KMS-11 (cell line): ENCODE measurements around the gene STXBP6.

Experiments used
- H2AFZ ChIP-seq: fragments of 200-600 bp; sonication (generic); 2 replicates; pipeline ENCODE4 v1.6.1; 2016; ENCODE audit warnings: antibody characterized with exemption, mixed run types, low read depth
- H3K27ac ChIP-seq: fragments of 200-600 bp; sonication (generic); 2 replicates; pipeline ENCODE4 v1.6.1; 2016; ENCODE audit warnings: mild to moderate bottlenecking, mixed run types
- H3K27me3 ChIP-seq: fragments of 200-600 bp; sonication (generic); 2 replicates; pipeline ENCODE4 v1.6.1; 2017; ENCODE audit warnings: mild to moderate bottlenecking, low read depth, mixed run types, moderate library complexity; ENCODE audit not compliant: insufficient read depth
- H3K36me3 ChIP-seq: fragments of 200-600 bp; sonication (generic); 2 replicates; pipeline ENCODE4 v1.6.1; 2017; ENCODE audit warnings: mild to moderate bottlenecking, mixed run types; ENCODE audit not compliant: insufficient read depth
- H3K4me1 ChIP-seq: fragments of 200-600 bp; sonication (generic); 2 replicates; pipeline ENCODE4 v1.6.1; 2016; ENCODE audit warnings: mild to moderate bottlenecking, low read depth, mixed run types; ENCODE audit not compliant: poor library complexity, severe bottlenecking
- H3K4me2 ChIP-seq: fragments of 200-600 bp; sonication (generic); 2 replicates; pipeline ENCODE4 v1.7.0; 2016; ENCODE audit warnings: mild to moderate bottlenecking, mixed run types
- H3K4me3 ChIP-seq: fragments of 200-600 bp; sonication (generic); IDR thresholded peaks from 2 replicates; pipeline ENCODE4 v1.6.1; 2017; ENCODE audit warnings: low read depth, low read length, mixed read lengths; ENCODE audit not compliant: insufficient read depth
- H3K79me2 ChIP-seq: fragments of 200-600 bp; sonication (generic); 2 replicates; pipeline ENCODE4 v1.6.1; 2016; ENCODE audit warnings: low read depth, mixed run types; ENCODE audit not compliant: insufficient read depth
- H3K9ac ChIP-seq: fragments of 200-600 bp; sonication (generic); 2 replicates; pipeline ENCODE4 v1.6.1; 2016; ENCODE audit warnings: mild to moderate bottlenecking, mixed run types
- H4K20me1 ChIP-seq: fragments of 200-600 bp; sonication (generic); 2 replicates; pipeline ENCODE4 v1.6.1; 2016; ENCODE audit warnings: mild to moderate bottlenecking, mixed run types; ENCODE audit not compliant: insufficient read depth
- TF ChIP-seq, protein P1 (sequence below): fragments of 200-600 bp; sonication (generic); conservative IDR thresholded peaks from 2 replicates; pipeline ENCODE4 v1.6.1; 2017; ENCODE audit warnings: low read depth, mild to moderate bottlenecking, antibody characterized with exemption, low read length, moderate library complexity, mixed read lengths

STXBP6 gene

DNA sequence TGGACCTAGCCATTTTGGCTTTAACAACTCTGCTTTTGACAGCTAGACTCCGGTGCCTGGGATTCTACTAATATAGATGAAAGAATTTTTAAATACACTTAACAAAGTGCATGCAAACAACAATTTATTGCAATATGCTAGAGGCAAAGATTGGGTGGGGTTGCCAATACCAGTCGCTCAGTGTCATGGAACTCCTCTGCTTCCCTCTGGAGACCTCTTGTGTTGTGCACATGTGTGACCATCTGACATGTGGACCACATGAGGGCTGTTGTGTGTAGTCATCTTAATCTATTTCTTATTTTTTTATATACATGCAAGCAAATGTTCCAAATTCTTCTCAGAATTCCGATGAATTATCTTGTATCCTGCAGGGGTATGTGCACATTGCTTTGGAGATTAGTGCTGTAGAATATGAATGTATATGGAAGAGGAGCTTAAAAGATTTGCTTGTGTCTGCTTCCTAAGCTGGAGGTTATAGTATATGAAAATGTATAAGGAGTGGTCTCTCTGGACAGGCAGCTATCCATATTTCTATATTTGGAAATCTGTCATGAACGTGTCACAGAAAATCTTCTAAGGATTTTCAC is 24.2 kb upstream of the STXBP6 start:
- no peaks in the 10 kb centered on the region for H3K27me3 ChIP-seq
- H3K9ac ChIP-seq, result no peak overlapping the region
- H3K4me3 ChIP-seq, result no peak overlapping the region
- TF ChIP-seq, protein P1, sequence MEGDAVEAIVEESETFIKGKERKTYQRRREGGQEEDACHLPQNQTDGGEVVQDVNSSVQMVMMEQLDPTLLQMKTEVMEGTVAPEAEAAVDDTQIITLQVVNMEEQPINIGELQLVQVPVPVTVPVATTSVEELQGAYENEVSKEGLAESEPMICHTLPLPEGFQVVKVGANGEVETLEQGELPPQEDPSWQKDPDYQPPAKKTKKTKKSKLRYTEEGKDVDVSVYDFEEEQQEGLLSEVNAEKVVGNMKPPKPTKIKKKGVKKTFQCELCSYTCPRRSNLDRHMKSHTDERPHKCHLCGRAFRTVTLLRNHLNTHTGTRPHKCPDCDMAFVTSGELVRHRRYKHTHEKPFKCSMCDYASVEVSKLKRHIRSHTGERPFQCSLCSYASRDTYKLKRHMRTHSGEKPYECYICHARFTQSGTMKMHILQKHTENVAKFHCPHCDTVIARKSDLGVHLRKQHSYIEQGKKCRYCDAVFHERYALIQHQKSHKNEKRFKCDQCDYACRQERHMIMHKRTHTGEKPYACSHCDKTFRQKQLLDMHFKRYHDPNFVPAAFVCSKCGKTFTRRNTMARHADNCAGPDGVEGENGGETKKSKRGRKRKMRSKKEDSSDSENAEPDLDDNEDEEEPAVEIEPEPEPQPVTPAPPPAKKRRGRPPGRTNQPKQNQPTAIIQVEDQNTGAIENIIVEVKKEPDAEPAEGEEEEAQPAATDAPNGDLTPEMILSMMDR, result no peak
- H3K79me2 ChIP-seq, result no peaks in the 10 kb centered on the region
- no peaks in the 10 kb centered on the region for H3K4me1 ChIP-seq
- no peak overlapping the region for H3K4me2 ChIP-seq
- H4K20me1 ChIP-seq, result no peaks in the 10 kb centered on the region
- no peaks in the 10 kb centered on the region for H3K36me3 ChIP-seq
- H3K27ac ChIP-seq, result no peak overlapping the region
- H2AFZ ChIP-seq, result no peak overlapping the region

DNA sequence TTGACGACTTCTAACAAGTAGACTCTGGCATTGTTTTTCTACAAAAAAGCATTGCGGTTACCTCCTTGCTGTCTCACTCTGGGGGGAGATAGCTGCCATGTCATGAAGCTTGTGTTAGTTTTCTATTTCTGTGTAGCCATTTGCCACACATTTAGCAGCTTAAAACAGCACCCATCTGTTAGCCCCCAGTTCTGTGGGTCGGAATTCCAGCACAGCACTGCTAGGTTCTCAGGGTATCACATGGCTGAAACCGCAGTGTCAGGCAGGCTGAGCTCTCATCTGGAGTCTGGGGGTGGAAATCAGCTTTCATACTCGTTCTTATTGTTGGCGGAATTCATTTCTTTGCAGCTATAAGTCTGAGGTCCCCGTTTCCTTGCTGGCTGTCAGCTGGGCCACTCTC is 19.9 kb upstream of the STXBP6 start:
- TF ChIP-seq, protein P1, result no peak
- no peak overlapping the region for H3K4me3 ChIP-seq
- H3K4me2 ChIP-seq, result no peak overlapping the region
- no peaks in the 10 kb centered on the region for H3K4me1 ChIP-seq
- H4K20me1 ChIP-seq, result no peaks in the 10 kb centered on the region
- no peaks in the 10 kb centered on the region for H3K79me2 ChIP-seq
- no peak overlapping the region for H3K27ac ChIP-seq
- H3K9ac ChIP-seq, result no peak overlapping the region
- no peaks in the 10 kb centered on the region for H3K27me3 ChIP-seq
- no peaks in the 10 kb centered on the region for H3K36me3 ChIP-seq
- no peak overlapping the region for H2AFZ ChIP-seq

GRCh38 chr14:25067600-25067999 is 17.7 kb upstream of the STXBP6 start:
- no peak overlapping the region for H2AFZ ChIP-seq
- H3K9ac ChIP-seq, result no peak overlapping the region
- TF ChIP-seq, protein P1, result no peak
- H3K27ac ChIP-seq, result no peak overlapping the region
- no peak overlapping the region for H3K4me3 ChIP-seq
- no peaks in the 10 kb centered on the region for H3K36me3 ChIP-seq
- H3K4me1 ChIP-seq, result no peaks in the 10 kb centered on the region
- H3K79me2 ChIP-seq, result no peaks in the 10 kb centered on the region
- H3K27me3 ChIP-seq, result no peaks in the 10 kb centered on the region
- H3K4me2 ChIP-seq, result no peak overlapping the region
- H4K20me1 ChIP-seq, result no peaks in the 10 kb centered on the region

GRCh38 chr14:25062022-25062321 is 12.0 kb upstream of the STXBP6 start:
- Histone ChIP-seq H3K27me3 (no peaks in the 10 kb centered on the region), H3K9ac (no peak overlapping the region), H3K27ac (no peak overlapping the region), H2AFZ (no peak overlapping the region), H3K4me3 (no peak overlapping the region), H3K4me2 (no peak overlapping the region), H4K20me1 (no peaks in the 10 kb centered on the region), H3K36me3 (no peaks in the 10 kb centered on the region), H3K79me2 (no peaks in the 10 kb centered on the region), H3K4me1 (no peaks in the 10 kb centered on the region)
- TF ChIP-seq, protein P1, result no peak
